ENCODE results near the gene XYLT1.

DNA sequence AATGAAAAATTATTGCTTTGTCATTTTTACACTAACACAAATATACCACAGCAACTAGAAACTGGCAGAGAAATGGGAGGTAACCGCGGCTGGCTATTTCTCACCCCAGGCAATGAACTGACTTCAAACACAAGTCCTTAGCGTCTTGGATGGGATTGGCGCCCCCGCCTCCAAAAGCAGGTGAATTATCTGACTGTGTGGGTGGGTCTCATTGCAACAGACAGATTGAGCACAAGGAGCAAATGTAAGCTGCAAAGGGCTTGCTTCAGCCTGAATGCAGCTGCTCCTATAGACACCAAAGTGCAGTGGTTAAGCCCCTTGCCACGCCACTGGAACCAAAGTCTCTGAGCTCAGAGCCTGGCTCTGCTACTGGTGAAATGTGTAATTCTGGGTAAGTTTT is 225.0 kb downstream of the XYLT1 start:
- TF ChIP-seq, protein P1, sequence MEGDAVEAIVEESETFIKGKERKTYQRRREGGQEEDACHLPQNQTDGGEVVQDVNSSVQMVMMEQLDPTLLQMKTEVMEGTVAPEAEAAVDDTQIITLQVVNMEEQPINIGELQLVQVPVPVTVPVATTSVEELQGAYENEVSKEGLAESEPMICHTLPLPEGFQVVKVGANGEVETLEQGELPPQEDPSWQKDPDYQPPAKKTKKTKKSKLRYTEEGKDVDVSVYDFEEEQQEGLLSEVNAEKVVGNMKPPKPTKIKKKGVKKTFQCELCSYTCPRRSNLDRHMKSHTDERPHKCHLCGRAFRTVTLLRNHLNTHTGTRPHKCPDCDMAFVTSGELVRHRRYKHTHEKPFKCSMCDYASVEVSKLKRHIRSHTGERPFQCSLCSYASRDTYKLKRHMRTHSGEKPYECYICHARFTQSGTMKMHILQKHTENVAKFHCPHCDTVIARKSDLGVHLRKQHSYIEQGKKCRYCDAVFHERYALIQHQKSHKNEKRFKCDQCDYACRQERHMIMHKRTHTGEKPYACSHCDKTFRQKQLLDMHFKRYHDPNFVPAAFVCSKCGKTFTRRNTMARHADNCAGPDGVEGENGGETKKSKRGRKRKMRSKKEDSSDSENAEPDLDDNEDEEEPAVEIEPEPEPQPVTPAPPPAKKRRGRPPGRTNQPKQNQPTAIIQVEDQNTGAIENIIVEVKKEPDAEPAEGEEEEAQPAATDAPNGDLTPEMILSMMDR (IDR thresholded peaks at IDR 0.05), result no peak
- TF ChIP-seq, protein P2, sequence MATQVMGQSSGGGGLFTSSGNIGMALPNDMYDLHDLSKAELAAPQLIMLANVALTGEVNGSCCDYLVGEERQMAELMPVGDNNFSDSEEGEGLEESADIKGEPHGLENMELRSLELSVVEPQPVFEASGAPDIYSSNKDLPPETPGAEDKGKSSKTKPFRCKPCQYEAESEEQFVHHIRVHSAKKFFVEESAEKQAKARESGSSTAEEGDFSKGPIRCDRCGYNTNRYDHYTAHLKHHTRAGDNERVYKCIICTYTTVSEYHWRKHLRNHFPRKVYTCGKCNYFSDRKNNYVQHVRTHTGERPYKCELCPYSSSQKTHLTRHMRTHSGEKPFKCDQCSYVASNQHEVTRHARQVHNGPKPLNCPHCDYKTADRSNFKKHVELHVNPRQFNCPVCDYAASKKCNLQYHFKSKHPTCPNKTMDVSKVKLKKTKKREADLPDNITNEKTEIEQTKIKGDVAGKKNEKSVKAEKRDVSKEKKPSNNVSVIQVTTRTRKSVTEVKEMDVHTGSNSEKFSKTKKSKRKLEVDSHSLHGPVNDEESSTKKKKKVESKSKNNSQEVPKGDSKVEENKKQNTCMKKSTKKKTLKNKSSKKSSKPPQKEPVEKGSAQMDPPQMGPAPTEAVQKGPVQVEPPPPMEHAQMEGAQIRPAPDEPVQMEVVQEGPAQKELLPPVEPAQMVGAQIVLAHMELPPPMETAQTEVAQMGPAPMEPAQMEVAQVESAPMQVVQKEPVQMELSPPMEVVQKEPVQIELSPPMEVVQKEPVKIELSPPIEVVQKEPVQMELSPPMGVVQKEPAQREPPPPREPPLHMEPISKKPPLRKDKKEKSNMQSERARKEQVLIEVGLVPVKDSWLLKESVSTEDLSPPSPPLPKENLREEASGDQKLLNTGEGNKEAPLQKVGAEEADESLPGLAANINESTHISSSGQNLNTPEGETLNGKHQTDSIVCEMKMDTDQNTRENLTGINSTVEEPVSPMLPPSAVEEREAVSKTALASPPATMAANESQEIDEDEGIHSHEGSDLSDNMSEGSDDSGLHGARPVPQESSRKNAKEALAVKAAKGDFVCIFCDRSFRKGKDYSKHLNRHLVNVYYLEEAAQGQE (IDR thresholded peaks at IDR 0.05; ENCODE audit: low read depth, low read length), result no peak
- TF ChIP-seq TEAD4 (IDR thresholded peaks at IDR 0.05; ENCODE audit: borderline replicate concordance, insufficient read depth) (no peak), YY1 (IDR thresholded peaks at IDR 0.05; ENCODE audit: low read depth) (no peak), SIN3A (IDR thresholded peaks at IDR 0.05; ENCODE audit: borderline replicate concordance, low read depth, low read length) (no peak)
- TF ChIP-seq, protein P3, sequence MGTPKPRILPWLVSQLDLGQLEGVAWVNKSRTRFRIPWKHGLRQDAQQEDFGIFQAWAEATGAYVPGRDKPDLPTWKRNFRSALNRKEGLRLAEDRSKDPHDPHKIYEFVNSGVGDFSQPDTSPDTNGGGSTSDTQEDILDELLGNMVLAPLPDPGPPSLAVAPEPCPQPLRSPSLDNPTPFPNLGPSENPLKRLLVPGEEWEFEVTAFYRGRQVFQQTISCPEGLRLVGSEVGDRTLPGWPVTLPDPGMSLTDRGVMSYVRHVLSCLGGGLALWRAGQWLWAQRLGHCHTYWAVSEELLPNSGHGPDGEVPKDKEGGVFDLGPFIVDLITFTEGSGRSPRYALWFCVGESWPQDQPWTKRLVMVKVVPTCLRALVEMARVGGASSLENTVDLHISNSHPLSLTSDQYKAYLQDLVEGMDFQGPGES (IDR thresholded peaks at IDR 0.05; ENCODE audit: low read depth, low read length), result no peak

All from SK-N-SH (cell line).